NCI-H2227 (cell line): Measurements from ENCODE around the gene FPR2.
"Not testable (repeated sequence)": the region's sequence is repeated elsewhere in the genome, so short reads cannot be mapped to it uniquely, and the experiment has no call there.

ENCODE experiments used
- DNase-seq: peaks from one replicate; lab custom pipeline; 2025; ENCODE audit not compliant: unreplicated experiment; lab: John Stamatoyannopoulos, UW

The FPR2 gene

GRCh38 chr19:51739466-51740213 is 21.3 kb upstream of the FPR2 start:
- DNase-seq, result no peak

DNA sequence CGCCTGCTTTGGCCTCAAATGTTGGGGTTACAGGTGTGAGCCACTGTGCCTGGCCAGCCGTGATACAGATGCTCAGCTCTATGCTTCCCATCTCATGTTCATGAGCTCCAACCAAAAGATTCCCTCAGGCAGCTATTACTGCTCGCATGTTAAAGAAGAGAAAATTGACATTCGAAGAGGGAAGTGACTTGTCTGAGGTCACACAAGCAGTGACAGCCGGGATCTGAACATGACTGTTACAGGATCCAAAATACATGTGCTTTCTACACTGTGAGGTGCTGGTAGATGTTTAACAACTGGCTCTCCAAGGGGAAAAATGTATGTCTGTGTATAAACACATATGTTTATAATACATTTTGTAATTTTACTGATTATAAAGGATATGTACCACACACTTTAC is 20.6 kb upstream of the FPR2 start:
- no peak for DNase-seq

DNA sequence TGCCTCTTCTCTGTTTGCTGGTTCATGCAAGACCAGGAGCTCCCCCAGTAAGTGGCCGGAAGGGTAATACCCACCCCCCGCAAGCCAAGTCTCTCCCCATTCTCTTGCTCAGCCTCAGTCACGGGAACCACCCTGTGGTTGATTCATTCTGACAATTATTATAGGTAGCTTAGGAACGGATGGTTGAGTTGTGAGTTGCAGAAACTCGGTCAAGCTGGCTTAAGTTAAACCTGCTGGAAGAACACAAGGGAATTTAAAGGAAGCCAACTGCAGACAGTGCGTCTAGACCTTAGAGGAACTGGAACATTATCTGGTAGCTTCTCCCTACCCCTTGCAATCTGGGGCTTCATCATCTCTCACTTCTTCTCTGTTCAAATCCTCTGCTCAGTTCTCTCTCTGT is 18.2 kb upstream of the FPR2 start:
- no peak for DNase-seq

DNA sequence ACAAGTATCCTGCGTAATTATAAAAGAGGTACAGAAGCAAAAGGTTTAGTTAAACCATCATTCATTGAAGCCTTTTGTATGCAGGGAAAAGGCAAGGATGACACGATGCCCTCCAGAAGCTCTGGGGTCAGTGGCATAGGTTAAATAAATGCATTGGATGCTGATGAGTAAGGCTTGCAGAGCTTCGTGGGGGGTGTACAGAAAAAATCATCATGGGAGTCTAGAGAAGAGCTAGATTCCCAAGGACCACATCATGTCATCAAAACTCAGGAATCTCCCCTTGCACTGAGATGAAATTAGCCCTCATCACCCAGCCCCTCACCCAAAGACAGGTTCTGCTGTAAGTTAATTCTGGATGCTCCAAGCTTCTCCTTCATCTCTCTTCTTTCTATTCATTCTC is 17.6 kb upstream of the FPR2 start:
- DNase-seq, result no peak

GRCh38 chr19:51746731-51747130 is 14.2 kb upstream of the FPR2 start:
- no peak for DNase-seq

DNA sequence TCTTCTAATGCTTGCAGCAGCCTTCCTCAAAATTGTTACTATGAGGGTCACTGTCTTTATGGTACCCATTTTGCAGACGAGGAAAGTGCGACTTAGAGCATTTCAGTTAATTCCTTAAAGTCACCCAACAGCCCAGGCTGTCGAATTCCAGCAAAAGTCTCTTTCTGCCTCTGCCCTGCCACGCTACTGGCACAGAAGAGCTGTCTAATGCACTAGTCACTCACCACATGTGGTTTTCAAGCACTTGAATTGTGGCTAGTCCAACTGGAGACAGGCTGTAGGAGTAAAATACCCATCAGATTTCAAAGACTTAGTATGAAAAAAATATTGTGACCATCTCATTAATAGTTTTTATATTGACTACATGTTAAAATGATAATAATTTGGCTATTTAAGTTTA is 11.0 kb upstream of the FPR2 start:
- no peak for DNase-seq

- DNase-seq, result no peak
These were observed 10.4 kb upstream of the FPR2 start for GRCh38 chr19:51750400-51751094.

GRCh38 chr19:51751655-51752054 is 9.3 kb upstream of the FPR2 start, which contains the start of gene FPR1:
FPR1 (minus strand) TSS chr19:51751878; CDS start chr19:51746994, 4,884 bp downstream.
- no peak for DNase-seq

DNA sequence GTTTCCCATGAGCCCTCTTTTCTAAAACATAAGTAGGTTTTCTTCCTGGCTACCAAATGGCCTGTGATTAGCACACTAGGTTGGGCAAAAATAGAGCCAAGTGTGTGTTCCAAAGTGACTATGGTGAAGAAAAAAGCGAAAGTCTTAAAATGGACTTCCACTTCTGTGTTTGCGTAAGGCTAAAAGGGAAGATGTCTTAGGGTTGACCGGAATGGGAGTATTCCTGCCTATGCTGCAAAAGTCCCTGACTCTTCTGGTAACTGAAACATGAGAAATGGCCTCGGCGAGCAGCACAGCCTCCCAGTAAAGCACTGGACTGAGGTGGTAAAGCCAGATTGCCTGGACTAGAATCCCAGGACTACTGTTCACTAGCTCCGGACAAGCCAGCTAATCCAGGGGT is 6.9 kb upstream of the FPR2 start:
- no peak for DNase-seq

DNA sequence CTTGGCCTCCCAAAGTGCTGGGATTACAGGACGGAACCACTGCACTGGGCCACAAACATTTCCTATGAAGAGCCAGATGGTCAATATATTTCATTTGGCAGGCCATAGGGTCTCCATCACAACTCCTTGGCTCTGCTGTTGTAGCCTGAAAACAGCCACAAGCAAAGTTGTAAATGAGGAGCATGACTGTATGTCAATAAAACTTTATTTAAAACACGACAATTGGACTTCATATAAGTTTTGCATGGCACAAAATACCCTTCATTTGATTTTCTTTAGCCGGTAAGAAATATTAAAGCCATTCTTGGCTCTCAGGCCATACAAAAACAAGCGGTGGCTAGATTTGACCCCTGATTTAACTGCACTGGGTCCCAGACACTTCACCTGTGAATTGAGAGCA is 6.2 kb upstream of the FPR2 start:
- no peak for DNase-seq

GRCh38 chr19:51755571-51755970 is 5.4 kb upstream of the FPR2 start:
- no peak for DNase-seq

DNA sequence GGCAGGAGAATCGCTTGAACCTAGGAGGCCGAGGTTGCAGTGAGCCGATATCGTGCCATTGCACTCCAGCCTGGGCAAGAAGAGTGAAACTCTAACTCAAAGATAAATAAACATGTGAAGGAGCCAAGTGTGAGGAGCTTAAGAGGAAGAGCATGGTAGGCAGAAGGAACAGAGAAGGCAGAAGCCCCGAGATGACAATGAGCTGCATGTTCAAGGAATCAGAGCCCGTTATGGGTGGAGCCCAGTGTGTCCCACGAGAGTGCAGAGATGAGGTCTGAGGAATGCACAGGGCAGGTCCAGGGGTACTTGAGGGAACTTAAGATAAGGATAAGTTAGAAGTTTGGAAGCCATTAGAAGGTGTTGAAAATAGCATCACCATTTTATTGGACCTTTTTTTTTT is 716 bp downstream of the FPR2 start:
- DNase-seq, result no peak

- no peak for DNase-seq
These were observed 4.1 kb downstream of the FPR2 start for GRCh38 chr19:51765086-51765485.

- no peak for DNase-seq
These were observed 5.5 kb downstream of the FPR2 start for GRCh38 chr19:51766461-51766860.

DNA sequence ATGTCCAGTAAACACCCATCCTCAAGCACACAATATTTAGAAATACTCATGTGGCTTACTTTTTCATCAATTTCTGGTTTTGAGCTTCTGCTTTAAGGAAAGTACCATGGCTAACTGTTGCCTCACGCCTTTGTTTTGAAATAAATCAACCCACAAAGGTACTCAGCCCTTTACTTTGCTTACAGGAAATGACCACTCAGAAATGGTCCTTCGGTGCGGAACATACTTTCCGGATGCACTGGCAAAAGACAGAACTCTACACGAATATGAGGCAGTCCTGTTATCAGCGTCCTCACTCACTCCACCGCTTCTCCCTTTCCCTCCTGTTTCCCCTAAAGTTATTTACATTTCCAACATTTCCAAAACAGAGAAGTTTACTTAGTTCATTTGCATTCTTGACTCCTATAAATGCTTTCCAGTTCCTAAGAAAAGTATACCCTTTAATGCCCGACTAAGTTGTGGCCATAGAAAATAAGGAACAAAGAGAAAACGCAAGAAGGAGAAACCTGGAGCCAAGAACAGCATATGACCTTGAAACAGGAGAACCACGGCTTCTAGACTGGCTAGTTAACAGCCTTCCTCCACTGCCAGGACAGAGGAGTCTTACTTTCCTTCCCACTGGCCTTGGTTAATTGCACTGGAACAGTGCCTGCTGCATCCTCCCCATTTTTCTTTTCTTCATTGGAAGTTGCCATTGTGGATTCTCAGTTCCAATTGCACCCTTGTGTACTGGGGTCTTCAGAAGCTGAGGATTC is 10.6 kb downstream of the FPR2 start:
- no peak for DNase-seq

DNA sequence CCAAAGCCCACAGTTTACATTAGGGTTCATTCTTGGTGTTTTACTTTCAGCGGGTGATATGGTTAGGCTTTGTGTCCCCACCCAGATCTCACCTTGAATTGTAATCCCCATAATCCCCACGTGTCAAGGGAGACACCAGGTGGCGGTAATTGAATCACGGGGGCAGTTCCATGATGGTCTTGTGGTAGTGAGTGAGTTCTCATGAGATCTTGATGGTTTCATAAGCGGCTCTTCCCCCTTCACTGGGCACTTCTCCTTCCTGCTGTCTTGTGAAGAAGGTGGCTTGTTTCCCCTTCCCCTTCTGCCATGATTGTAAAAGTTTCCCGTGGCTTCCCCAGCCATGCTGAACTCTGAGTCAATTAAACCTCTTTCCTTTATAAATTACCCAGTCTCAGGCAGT is 12.0 kb downstream of the FPR2 start:
- no peak for DNase-seq

GRCh38 chr19:51776561-51776960 is 15.6 kb downstream of the FPR2 start:
- not testable (repeated sequence) for DNase-seq

- peak; percentile 76 for DNase-seq
These were observed 16.8 kb downstream of the FPR2 start for GRCh38 chr19:51777570-51778462.

DNA sequence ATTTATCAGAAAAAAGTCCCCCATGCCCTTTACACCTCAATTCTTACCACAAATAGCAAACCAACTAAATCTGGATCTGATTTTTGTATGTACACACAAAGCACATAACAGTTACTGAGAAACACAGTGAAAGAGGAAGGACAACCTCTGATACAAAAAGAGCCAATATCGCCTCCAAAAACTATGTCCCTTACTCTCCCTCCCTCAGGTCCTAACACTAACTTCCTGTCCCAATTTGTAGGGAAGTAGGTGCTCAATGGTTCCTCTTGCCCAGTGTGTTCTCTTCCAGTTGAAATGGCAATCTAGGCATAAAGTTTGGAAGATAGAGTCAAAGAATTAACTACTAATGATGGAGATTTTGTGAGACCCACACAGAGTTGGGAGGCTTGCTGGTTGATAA is 18.2 kb downstream of the FPR2 start:
- no peak for DNase-seq

DNA sequence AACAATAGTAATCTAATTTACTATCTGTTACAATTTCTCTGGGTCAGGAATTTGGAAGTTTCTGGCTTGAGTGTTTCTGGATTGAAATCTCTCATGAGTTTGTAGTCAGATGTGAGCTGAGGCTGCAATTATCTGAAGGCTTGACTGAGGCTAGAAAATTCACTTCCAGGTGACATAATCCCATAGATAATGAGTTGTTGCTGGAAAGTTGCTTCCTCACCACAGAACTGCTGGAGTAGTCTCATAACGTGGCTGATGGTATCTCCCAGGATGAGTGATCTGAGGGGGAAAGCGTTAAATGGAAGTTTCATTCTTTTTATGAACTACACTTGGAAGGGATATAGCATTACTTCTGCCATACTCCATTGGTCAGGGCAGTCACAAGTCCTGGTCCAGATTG is 18.7 kb downstream of the FPR2 start:
- DNase-seq, result no peak

DNA sequence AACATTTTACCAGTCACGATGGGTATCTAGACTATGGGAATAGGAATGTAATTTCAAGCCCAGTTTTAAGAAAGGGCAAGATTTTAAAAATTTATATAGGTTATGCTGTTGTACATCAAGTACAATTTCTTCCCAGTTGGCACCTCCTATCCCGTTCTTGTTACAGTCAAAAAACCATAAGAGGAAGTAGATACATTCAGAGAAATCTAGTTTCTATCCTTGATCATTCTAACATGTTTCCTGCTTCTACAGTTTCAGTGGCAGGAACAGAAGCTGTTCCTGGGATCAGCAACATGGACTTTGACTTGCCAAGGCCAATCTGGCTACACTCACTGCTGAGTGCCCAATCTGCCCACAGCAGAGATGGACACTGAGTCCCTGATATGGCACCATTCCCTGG is 19.3 kb downstream of the FPR2 start:
- DNase-seq, result no peak
